Liver (tissue), 9 donors: ENCODE data around the gene ABCC8. TPM values are rescaled to one million over a fixed set of nuclear protein-coding genes. Genes with fewer than 3 reads are reported as not detected.

Source experiments
- DNase-seq: peaks from one replicate; pipeline ENCODE4 v3.0.0-alpha.2; 2017; ENCODE audit warnings: low spot score
- H3K27ac ChIP-seq, 2 donors: one replicate each; pipeline ENCODE4 v1.7.0; 2013; ENCODE audit warnings: inconsistent platforms in 2 of 2, low read length in 2 of 2, control low read depth in 1 of 2, low read depth in 1 of 2, mild to moderate bottlenecking in 1 of 2
- H3K27me3 ChIP-seq, 4 donors: one replicate each; pipeline versions ENCODE4 v1.6.1 to v1.7.0; 2013; ENCODE audit warnings: low read length in 3 of 4, inconsistent platforms in 1 of 4, mild to moderate bottlenecking in 1 of 4, moderate library complexity in 1 of 4; ENCODE audit not compliant: control insufficient read depth in 4 of 4, insufficient read depth in 4 of 4
- H3K36me3 ChIP-seq, 4 donors: one replicate each; pipeline versions ENCODE4 v1.6.1 to v1.7.0; 2013; ENCODE audit warnings: low read length in 3 of 4, mild to moderate bottlenecking in 3 of 4, low read depth in 1 of 4, moderate library complexity in 1 of 4; ENCODE audit not compliant: control insufficient read depth in 4 of 4, insufficient read depth in 3 of 4
- H3K4me1 ChIP-seq, 4 donors: one replicate each; pipeline versions ENCODE4 v1.6.1 to v1.7.0; 2013; ENCODE audit warnings: low read length in 3 of 4, mild to moderate bottlenecking in 3 of 4, moderate library complexity in 1 of 4; ENCODE audit not compliant: control insufficient read depth in 4 of 4, insufficient read depth in 4 of 4
- H3K4me3 ChIP-seq, 3 donors: one replicate each; pipeline versions ENCODE4 v1.6.1 to v1.7.0; 2013; ENCODE audit warnings: low read length in 3 of 3, control low read depth in 1 of 3, low read depth in 1 of 3, mild to moderate bottlenecking in 1 of 3
- H3K9ac ChIP-seq, 2 donors: one replicate each; pipeline ENCODE4 v1.7.0; 2013; ENCODE audit warnings: low read length in 2 of 2, mild to moderate bottlenecking in 2 of 2, moderate library complexity in 2 of 2, control low read depth in 1 of 2, low read depth in 1 of 2
- H3K9me3 ChIP-seq, 4 donors: one replicate each; pipeline versions ENCODE4 v1.6.1 to v1.7.0; 2013; ENCODE audit warnings: low read length in 3 of 4; ENCODE audit not compliant: control insufficient read depth in 4 of 4
- EGR1 ChIP-seq, 2 donors: IDR thresholded peaks; 2 replicates each; pipeline ENCODE4 v1.6.1; 2016 to 2018; ENCODE audit warnings: antibody characterized with exemption in 2 of 2, low read depth in 2 of 2
- GABPA ChIP-seq, 2 donors: IDR thresholded peaks in 1 of 2; conservative IDR thresholded peaks in 1 of 2; 2 replicates each; pipeline ENCODE4 v1.6.1; 2016; ENCODE audit warnings: antibody characterized with exemption in 2 of 2, mild to moderate bottlenecking in 1 of 2, moderate library complexity in 1 of 2
- HNF4A ChIP-seq, 2 donors: conservative IDR thresholded peaks; 2 replicates each; pipeline ENCODE4 v1.6.1; 2016; ENCODE audit warnings: antibody characterized with exemption in 2 of 2, mild to moderate bottlenecking in 2 of 2
- HNF4G ChIP-seq: IDR thresholded peaks from 2 replicates; pipeline ENCODE4 v1.6.1; 2016; ENCODE audit warnings: antibody characterized with exemption
- JUND ChIP-seq, 2 donors: IDR thresholded peaks; 2 replicates each; pipeline ENCODE4 v1.6.1; 2016; ENCODE audit warnings: antibody characterized with exemption in 2 of 2
- RAD21 ChIP-seq, 2 donors: IDR thresholded peaks; 2 replicates each; pipeline ENCODE4 v1.6.1; 2016; ENCODE audit warnings: antibody characterized with exemption in 2 of 2, mild to moderate bottlenecking in 2 of 2
- YY1 ChIP-seq: IDR thresholded peaks from 2 replicates; pipeline ENCODE4 v1.6.1; 2016; ENCODE audit warnings: antibody characterized with exemption, mild to moderate bottlenecking
- WGBS: extraction: QIAGEN DNeasy Blood & Tissue Kit; methylation state at CpG from one replicate; pipeline ENCODE4 v1.1.7; 2013; 5-methylcytosine and 5-hydroxymethylcytosine counted together
- polyA plus RNA-seq, 2 donors: library from polyadenylated mRNA; stranded (reverse) in 1 of 2; unstranded in 1 of 2; fragments of 200-250 nt in 1 of 2; fragments of >200 nt in 1 of 2; fragmentation: Nextera tagmentation in 1 of 2; extraction: Ambion mirVana in 1 of 2; gene quantifications; one replicate each; pipeline versions ENCODE4 v1.2.1 to v1.2.3, GENCODE V29; 2013 to 2015
- total RNA-seq, 2 donors: library from RNA; depleted of rRNA; stranded (reverse); fragments of >200 nt; gene quantifications; one replicate each; pipeline ENCODE4 v1.2.3, GENCODE V29; 2014
- TF ChIP-seq, protein P1 (sequence below): IDR thresholded peaks from 2 replicates; pipeline ENCODE4 v1.6.1; 2016; ENCODE audit warnings: antibody characterized with exemption
- TF ChIP-seq, protein P2 (sequence below): fragments of 150-350 bp; IDR thresholded peaks from 2 replicates; pipeline ENCODE4 v1.5.1; 2017; ENCODE audit warnings: improper control_type of control experiment, low read depth, low read length; ENCODE audit not compliant: missing input control
- TF ChIP-seq, protein P3 (sequence below): IDR thresholded peaks from 2 replicates; pipeline ENCODE4 v1.6.1; 2016; ENCODE audit warnings: antibody characterized with exemption
- donor health status: healthy.
- donor health status: healthy.
- donor health status: healthy.
- donor health status: healthy.
- donor health status: healthy.

Gene ABCC8
- total and polyA plus RNA-seq, 4 donors: 0.16 to 0.25 TPM; not detected in 2

DNA sequence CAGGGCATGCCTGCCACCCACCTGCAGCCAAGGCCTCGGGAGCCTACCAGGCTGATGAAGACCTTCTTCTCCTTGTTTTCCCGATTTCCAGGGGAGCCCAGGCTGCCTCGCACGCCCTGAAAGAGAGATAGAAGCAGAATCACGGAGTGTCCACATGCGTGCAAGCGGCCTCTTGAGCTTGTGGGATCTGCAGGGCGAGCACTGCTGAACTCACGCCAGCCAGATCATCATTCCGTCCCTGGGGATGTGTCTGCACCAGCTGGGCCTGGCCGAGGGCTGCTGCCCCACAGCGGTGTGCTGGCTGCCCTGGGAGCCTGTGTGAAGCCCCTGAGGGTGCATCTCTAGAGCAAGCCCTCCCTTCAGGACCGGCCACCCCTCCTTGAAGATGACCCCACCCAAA lies 49.7 kb upstream of the ABCC8 start:
- 85% methylated on average over 13 of the region's 13 CpGs for WGBS
- H3K27ac ChIP-seq: no peak overlapping the region
- H3K4me1 ChIP-seq: no peaks in the 10 kb centered on the region
- no peak overlapping the region for H3K9ac ChIP-seq
- no peaks in the 10 kb centered on the region for H3K27me3 ChIP-seq
- DNase-seq: no peak
- no peaks in the 10 kb centered on the region for H3K9me3 ChIP-seq
- H3K4me3 ChIP-seq: no peak overlapping the region
- TF ChIP-seq, protein P1, sequence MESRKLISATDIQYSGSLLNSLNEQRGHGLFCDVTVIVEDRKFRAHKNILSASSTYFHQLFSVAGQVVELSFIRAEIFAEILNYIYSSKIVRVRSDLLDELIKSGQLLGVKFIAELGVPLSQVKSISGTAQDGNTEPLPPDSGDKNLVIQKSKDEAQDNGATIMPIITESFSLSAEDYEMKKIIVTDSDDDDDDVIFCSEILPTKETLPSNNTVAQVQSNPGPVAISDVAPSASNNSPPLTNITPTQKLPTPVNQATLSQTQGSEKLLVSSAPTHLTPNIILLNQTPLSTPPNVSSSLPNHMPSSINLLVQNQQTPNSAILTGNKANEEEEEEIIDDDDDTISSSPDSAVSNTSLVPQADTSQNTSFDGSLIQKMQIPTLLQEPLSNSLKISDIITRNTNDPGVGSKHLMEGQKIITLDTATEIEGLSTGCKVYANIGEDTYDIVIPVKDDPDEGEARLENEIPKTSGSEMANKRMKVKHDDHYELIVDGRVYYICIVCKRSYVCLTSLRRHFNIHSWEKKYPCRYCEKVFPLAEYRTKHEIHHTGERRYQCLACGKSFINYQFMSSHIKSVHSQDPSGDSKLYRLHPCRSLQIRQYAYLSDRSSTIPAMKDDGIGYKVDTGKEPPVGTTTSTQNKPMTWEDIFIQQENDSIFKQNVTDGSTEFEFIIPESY: no peak
- no peak for TF ChIP-seq YY1
- TF ChIP-seq, protein P2, sequence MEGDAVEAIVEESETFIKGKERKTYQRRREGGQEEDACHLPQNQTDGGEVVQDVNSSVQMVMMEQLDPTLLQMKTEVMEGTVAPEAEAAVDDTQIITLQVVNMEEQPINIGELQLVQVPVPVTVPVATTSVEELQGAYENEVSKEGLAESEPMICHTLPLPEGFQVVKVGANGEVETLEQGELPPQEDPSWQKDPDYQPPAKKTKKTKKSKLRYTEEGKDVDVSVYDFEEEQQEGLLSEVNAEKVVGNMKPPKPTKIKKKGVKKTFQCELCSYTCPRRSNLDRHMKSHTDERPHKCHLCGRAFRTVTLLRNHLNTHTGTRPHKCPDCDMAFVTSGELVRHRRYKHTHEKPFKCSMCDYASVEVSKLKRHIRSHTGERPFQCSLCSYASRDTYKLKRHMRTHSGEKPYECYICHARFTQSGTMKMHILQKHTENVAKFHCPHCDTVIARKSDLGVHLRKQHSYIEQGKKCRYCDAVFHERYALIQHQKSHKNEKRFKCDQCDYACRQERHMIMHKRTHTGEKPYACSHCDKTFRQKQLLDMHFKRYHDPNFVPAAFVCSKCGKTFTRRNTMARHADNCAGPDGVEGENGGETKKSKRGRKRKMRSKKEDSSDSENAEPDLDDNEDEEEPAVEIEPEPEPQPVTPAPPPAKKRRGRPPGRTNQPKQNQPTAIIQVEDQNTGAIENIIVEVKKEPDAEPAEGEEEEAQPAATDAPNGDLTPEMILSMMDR: no peak
- TF ChIP-seq, protein P3, sequence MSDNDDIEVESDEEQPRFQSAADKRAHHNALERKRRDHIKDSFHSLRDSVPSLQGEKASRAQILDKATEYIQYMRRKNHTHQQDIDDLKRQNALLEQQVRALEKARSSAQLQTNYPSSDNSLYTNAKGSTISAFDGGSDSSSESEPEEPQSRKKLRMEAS: no peak
- H3K36me3 ChIP-seq: no peaks in the 10 kb centered on the region

DNA sequence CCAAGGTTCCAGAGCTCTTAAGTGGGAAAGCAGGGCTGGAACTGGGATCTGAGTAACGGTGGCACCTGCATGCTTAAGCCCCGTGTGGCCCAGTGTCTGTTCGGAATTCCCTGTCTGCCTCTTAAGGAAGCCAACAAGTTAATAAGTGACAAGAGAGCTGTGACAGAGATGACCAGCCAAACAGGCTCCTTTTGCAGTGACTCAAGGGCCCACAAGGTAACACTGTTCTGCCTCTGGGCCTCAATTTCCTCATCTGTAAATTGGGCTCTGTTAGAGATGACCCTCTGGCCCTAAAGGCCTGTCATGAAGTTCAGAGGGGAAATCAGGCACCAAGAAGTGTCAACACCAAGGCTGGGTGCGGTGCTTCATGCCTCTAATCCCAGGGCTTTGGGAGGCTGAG lies 48.9 kb upstream of the ABCC8 start:
- TF ChIP-seq JUND (IDR thresholded peaks at IDR 0.05): no peak
- no peak for TF ChIP-seq HNF4A (conservative IDR thresholded peaks at IDR 0.05)
- TF ChIP-seq, protein P2: no peak
- no peak for TF ChIP-seq HNF4G
- no peak for TF ChIP-seq GABPA (IDR thresholded peaks at IDR 0.05 in 1 of 2, conservative IDR thresholded peaks at IDR 0.05 in 1 of 2)
- TF ChIP-seq, protein P3: no peak
- no peaks in the 10 kb centered on the region for H3K4me1 ChIP-seq
- H3K27ac ChIP-seq: no peak overlapping the region
- H3K36me3 ChIP-seq: no peaks in the 10 kb centered on the region
- 80% methylated on average over 4 of the region's 4 CpGs for WGBS
- DNase-seq: no peak
- no peak overlapping the region for H3K9ac ChIP-seq
- H3K27me3 ChIP-seq: no peaks in the 10 kb centered on the region
- H3K9me3 ChIP-seq: no peaks in the 10 kb centered on the region
- H3K4me3 ChIP-seq: no peak overlapping the region

DNA sequence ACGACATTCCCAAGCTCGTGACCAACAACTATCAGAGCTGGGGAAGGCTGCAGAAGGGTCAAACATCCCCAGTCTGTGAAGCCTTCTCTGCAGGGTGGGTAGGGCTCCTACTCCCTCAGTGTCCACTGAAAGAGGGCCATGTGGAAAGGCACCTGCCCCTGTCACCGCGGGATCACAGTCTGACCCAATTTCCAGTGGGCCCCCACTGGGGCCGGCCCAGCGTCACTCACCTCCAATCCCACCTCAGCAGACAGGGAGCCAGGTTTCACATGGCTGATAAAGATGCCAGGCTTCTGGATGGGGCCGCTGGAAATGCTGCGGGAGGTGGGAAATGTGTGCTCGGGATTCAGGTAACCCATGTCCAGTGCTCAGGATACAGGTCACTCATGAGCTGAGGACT lies 47.6 kb upstream of the ABCC8 start:
- H3K9ac ChIP-seq: no peak overlapping the region
- H3K27ac ChIP-seq: no peak overlapping the region
- WGBS: 90% methylated on average over 9 of the region's 9 CpGs
- H3K4me3 ChIP-seq: no peak overlapping the region
- H3K4me1 ChIP-seq: no peaks in the 10 kb centered on the region
- H3K27me3 ChIP-seq: no peaks in the 10 kb centered on the region
- H3K9me3 ChIP-seq: no peaks in the 10 kb centered on the region
- DNase-seq: no peak
- TF ChIP-seq RAD21 (IDR thresholded peaks at IDR 0.05): no peak
- no peak for TF ChIP-seq JUND (IDR thresholded peaks at IDR 0.05)
- TF ChIP-seq EGR1 (IDR thresholded peaks at IDR 0.05; ENCODE audit: low read depth in 2 of 2): no peak
- TF ChIP-seq, protein P3: no peak
- H3K36me3 ChIP-seq: no peaks in the 10 kb centered on the region
